ENCODE measurements around the gene TEX261. TPM values are rescaled to one million over a fixed set of nuclear protein-coding genes. Genes with fewer than 3 reads are reported as not detected.

The TEX261 gene
- total RNA-seq, 1 experiment from 2014 or later, result 55.3 TPM

Small RNAs within 50 kb of the gene (small RNA-seq; reads per million reads assigned to genes)
- 0 to 0.33 reads per million in 2 experiments for gene RN7SL160P

Other genes with a start within 250 kb of the TEX261 start
- 5.2 and 5.7 TPM in 2 replicates for gene ADD2, start 226.7 kb downstream of the TEX261 start, total RNA-seq (2014; rRNA removed; shearing (Covaris generic))
- not detected in 2 replicates for gene FIGLA, start 204.2 kb downstream of the TEX261 start, total RNA-seq (2014; rRNA removed; shearing (Covaris generic))
- gene CLEC4F, start 174.3 kb downstream of the TEX261 start, total RNA-seq (2014; rRNA removed; shearing (Covaris generic)), result not detected in 2 replicates
- 0.08 TPM in 1 of 2 replicates, not detected in the other for gene CD207, start 159.1 kb downstream of the TEX261 start, total RNA-seq (2014; rRNA removed; shearing (Covaris generic))
- gene VAX2, start 94.3 kb downstream of the TEX261 start, total RNA-seq (2014; rRNA removed; shearing (Covaris generic)), result 2.0 and 4.5 TPM in 2 replicates
- 2.5 TPM in 1 of 2 replicates, not detected in the other for gene ATP6V1B1, start 59.0 kb downstream of the TEX261 start, total RNA-seq (2014; rRNA removed; shearing (Covaris generic))
- not detected in 2 replicates for gene ANKRD53, start 16.2 kb downstream of the TEX261 start, total RNA-seq (2014; rRNA removed; shearing (Covaris generic))
- gene NAGK, start 73.8 kb upstream of the TEX261 start, total RNA-seq (2014; rRNA removed; shearing (Covaris generic)), result 66.9 and 85.2 TPM in 2 replicates
- 11.1 and 12.0 TPM in 2 replicates for gene MCEE, start 135.4 kb upstream of the TEX261 start, total RNA-seq (2014; rRNA removed; shearing (Covaris generic))
- 32.1 and 35.0 TPM in 2 replicates for gene MPHOSPH10, start 135.8 kb upstream of the TEX261 start, total RNA-seq (2014; rRNA removed; shearing (Covaris generic))
- 1.0 and 1.5 TPM in 2 replicates for gene PAIP2B, start 232.2 kb upstream of the TEX261 start, total RNA-seq (2014; rRNA removed; shearing (Covaris generic))

All from SK-MEL-5 (cell line).